ENCODE results near the gene WDR91. TPM values are rescaled to one million over a fixed set of nuclear protein-coding genes. Genes with fewer than 3 reads are reported as not detected.

The WDR91 gene
- total RNA-seq, 1 experiment from 2014 or later, result 10.1 TPM

DNA sequence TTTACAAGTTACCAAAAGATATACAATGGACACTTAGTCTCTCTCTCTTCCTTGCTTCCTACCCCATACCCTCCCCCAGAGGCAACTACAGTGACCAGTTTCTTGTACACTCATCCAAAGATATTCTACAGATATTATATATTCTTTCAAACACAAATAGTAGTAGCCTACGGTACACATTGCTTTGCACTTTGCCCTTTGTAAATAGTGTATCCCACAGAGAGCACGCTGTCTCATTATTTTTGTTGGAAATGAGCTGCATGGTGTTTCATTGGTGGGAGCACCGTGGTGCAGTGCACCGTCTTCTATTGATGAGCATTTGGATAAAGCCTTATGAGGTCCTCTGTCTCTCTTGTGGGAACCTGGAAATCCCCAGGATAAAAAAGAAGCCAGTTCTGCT lies 46.5 kb upstream of the WDR91 start:
- Histone ChIP-seq H3K9me3 (ENCODE audit: control insufficient read depth in 1 of 2, insufficient read depth in 1 of 2, low read depth in 1 of 2, low read length in 2 of 2) (no peaks in the 10 kb centered on the region), H3K27me3 (ENCODE audit: insufficient read depth, low read length) (no peaks in the 10 kb centered on the region), H3K79me2 (ENCODE audit: insufficient read depth, low read length) (no peaks in the 10 kb centered on the region), H3K4me3 (replicated peaks in 1 of 2; ENCODE audit: low read depth in 1 of 2, low read length in 2 of 2) (no peak overlapping the region), H3K9me2 (ENCODE audit: insufficient read depth) (no peaks in the 10 kb centered on the region), H2AFZ (ENCODE audit: low read depth, low read length, poor library complexity, severe bottlenecking) (no peak overlapping the region), H3K27ac (ENCODE audit: low read depth, low read length) (no peak overlapping the region), H3K36me3 (ENCODE audit: control insufficient read depth in 1 of 2, insufficient read depth in 2 of 2, low read length in 2 of 2) (no peaks in the 10 kb centered on the region), H3K4me2 (ENCODE audit: low read length) (no peak overlapping the region), H3K9ac (ENCODE audit: low read length) (no peak overlapping the region), H4K20me1 (ENCODE audit: insufficient read depth) (no peaks in the 10 kb centered on the region), H3K4me1 (ENCODE audit: control insufficient read depth in 1 of 2, insufficient read depth in 2 of 2, low read length in 2 of 2) (peaks cover 9 to 18% of the 10 kb centered on the region in 2 experiments)
- no TSS peak for BruUV-seq (replicated peaks)
- TF ChIP-seq, protein P1, sequence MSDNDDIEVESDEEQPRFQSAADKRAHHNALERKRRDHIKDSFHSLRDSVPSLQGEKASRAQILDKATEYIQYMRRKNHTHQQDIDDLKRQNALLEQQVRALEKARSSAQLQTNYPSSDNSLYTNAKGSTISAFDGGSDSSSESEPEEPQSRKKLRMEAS (IDR thresholded peaks at IDR 0.05), result no peak
- no peak for TF ChIP-seq ELF1 (IDR thresholded peaks at IDR 0.05; ENCODE audit: borderline replicate concordance, low read depth)
- no peak for TF ChIP-seq ZNF274 (IDR thresholded peaks at IDR 0.05; ENCODE audit: low read depth, low read length)
- no peak for TF ChIP-seq POLR2A (IDR thresholded peaks at IDR 0.05; ENCODE audit: borderline replicate concordance, extremely low read depth, insufficient read depth, insufficient read length)
- TF ChIP-seq CBX3 (IDR thresholded peaks at IDR 0.05; ENCODE audit: low read depth), result no peak
- no peak for TF ChIP-seq ZFX (IDR thresholded peaks at IDR 0.05)
- no peak for TF ChIP-seq EZH2phosphoT487 (IDR thresholded peaks at IDR 0.05; ENCODE audit: borderline replicate concordance)
- no peak for TF ChIP-seq ZBTB33 (IDR thresholded peaks at IDR 0.05; ENCODE audit: extremely low read depth, insufficient replicate concordance, low read length)
- no peak for TF ChIP-seq SRF (IDR thresholded peaks at IDR 0.05; ENCODE audit: low read depth)
- TF ChIP-seq TCF7L2 (IDR thresholded peaks at IDR 0.05; ENCODE audit: borderline replicate concordance, extremely low read depth, insufficient read depth, insufficient read length), result no peak
- TF ChIP-seq FOSL1 (IDR thresholded peaks at IDR 0.05; ENCODE audit: low read depth), result no peak
- no peak for TF ChIP-seq CEBPB (IDR thresholded peaks at IDR 0.05; ENCODE audit: low read depth)
- TF ChIP-seq EGR1 (IDR thresholded peaks at IDR 0.05; ENCODE audit: low read depth), result no peak
- TF ChIP-seq EZH2 (IDR thresholded peaks at IDR 0.05), result no peak
- no peak for TF ChIP-seq CTCF (IDR thresholded peaks at IDR 0.05 in 2 of 3, conservative IDR thresholded peaks at IDR 0.05 in 1 of 3; ENCODE audit: borderline replicate concordance in 1 of 3, insufficient read depth in 1 of 3, low read depth in 2 of 3, low read length in 2 of 3)
- no peak for TF ChIP-seq ATF3 (IDR thresholded peaks at IDR 0.05)
- DNase-seq (ENCODE audit: low read depth, low spot score) (no peak), ATAC-seq (no peak)
- ChIA-PET CTCF (no interaction called here), RAD21 (ENCODE audit: low non-redundant PET in 1 of 2, low total read pairs in 2 of 2, uncharacterized antibody in 2 of 2, unreplicated experiment in 2 of 2) (interaction anchor here in 1 of 2 experiments (0.6 kb wide), 1 partner anchor 12 kb away, joined by 3 read pairs; no protein-coding TSS in a partner anchor), POLR2A (no interaction called here)
- intact Hi-C loops (cut with micrococcal nuclease), result no loop called here
